Kidney (tissue), 14 donors: ENCODE measurements around the gene DYNLT4. TPM values are rescaled to one million over a fixed set of nuclear protein-coding genes. Genes with fewer than 3 reads are reported as not detected.

Experiments
- DNase-seq, 5 donors: peaks; one replicate each; pipeline ENCODE4 v3.0.0-alpha.2; 2013 to 2020
- FAIRE-seq: peaks from 2 replicates; lab custom pipeline; 2012; peaks lifted over from hg19 to GRCh38; lab: Jason Lieb, UNC
- H3K27ac ChIP-seq, 2 donors: one replicate each; pipeline ENCODE4 v1.7.0; 2013; ENCODE audit warnings: low read depth in 2 of 2, low read length in 2 of 2, inconsistent platforms in 1 of 2
- H3K27me3 ChIP-seq: one replicate; pipeline ENCODE4 v1.7.1; 2013; ENCODE audit warnings: low read length, inconsistent platforms; ENCODE audit not compliant: control insufficient read depth, insufficient read depth
- H3K36me3 ChIP-seq, 3 donors: one replicate each; pipeline versions ENCODE4 v1.7.0 to v1.7.1; 2013; ENCODE audit warnings: low read length in 3 of 3, control low read depth in 1 of 3, inconsistent platforms in 1 of 3; ENCODE audit not compliant: insufficient read depth in 3 of 3, control insufficient read depth in 2 of 3
- H3K4me1 ChIP-seq, 3 donors: one replicate each; pipeline versions ENCODE4 v1.7.0 to v1.7.1; 2013; ENCODE audit warnings: low read length in 3 of 3, inconsistent platforms in 1 of 3, low read depth in 1 of 3; ENCODE audit not compliant: control insufficient read depth in 2 of 3, insufficient read depth in 2 of 3
- H3K4me3 ChIP-seq, 3 donors: one replicate each; pipeline versions ENCODE4 v1.7.0 to v1.8.1; 2013; ENCODE audit warnings: low read length in 3 of 3, control low read depth in 1 of 3, inconsistent platforms in 1 of 3
- H3K9ac ChIP-seq, 3 donors: one replicate each; pipeline versions ENCODE4 v1.7.0 to v1.7.1; 2013; ENCODE audit warnings: low read length in 3 of 3, control low read depth in 1 of 3, inconsistent platforms in 1 of 3
- H3K9me3 ChIP-seq, 3 donors: one replicate each; pipeline versions ENCODE4 v1.7.0 to v1.7.1; 2013; ENCODE audit warnings: low read length in 3 of 3, control low read depth in 1 of 3, inconsistent platforms in 1 of 3; ENCODE audit not compliant: control insufficient read depth in 2 of 3, insufficient read depth in 1 of 3
- CTCF ChIP-seq: IDR thresholded peaks from 3 replicates; pipeline ENCODE4 v1.5.1; 2012; ENCODE audit warnings: mild to moderate bottlenecking, moderate library complexity, borderline replicate concordance; ENCODE audit not compliant: insufficient read depth; ENCODE audit errors: extremely low read depth
- intact Hi-C: fragments of 100-400 bp; cut with DNase I; formaldehyde crosslinking; loops from one replicate; pipeline ENCODE4 v1.11.1; 2022
- polyA plus RNA-seq: library from polyadenylated mRNA; stranded (reverse); fragments of 350-450 nt; fragmentation: Illumina TruSeq; extraction: RNeasy Lipid Tissue Mini Kit (QIAGEN cat#74804); gene quantifications from one replicate; pipeline ENCODE4 v1.2.3, GENCODE V29; 2014; ENCODE audit warnings: low read depth, low replicate concordance; ENCODE audit not compliant: insufficient read depth
- total RNA-seq: library from RNA; stranded (reverse); fragmentation: NEBNext Ultra II Directional; extraction: Animal tissue kit (Norgen Biotek cat#: 25700); gene quantifications from one replicate; pipeline ENCODE4 v1.2.1, GENCODE V29; 2021
- donor health status: control.
- donor health status: control.
- donor health status: control.
- donor health status: control.
- donor health status: control.
- donor health status: DM: yes; HTN: yes; CAD: no.
- donor health status: Normal renal cell carcinoma (clear cell type).

Gene DYNLT4
- total and polyA plus RNA-seq, 2 donors from 2014 or later, result 1.2 TPM; not detected in 1

- intact Hi-C loops, result loop anchor here (10.0 kb wide), 1 partner anchor 51 kb away; the partner anchor contains the start of gene BEST4
- Histone ChIP-seq H3K4me1 (peaks cover 0 to 2% (median 0%) of the 10 kb centered on the region in 3 donors), H3K9ac (no peak overlapping the region), H3K27me3 (no peaks in the 10 kb centered on the region), H3K27ac (no peak overlapping the region), H3K36me3 (no peaks in the 10 kb centered on the region), H3K4me3 (peak overlapping the region in 1 of 3 donors; percentile 17), H3K9me3 (no peaks in the 10 kb centered on the region)
- FAIRE-seq (no peak), DNase-seq (peak; percentile 86 to 91 (median 89))
- TF ChIP-seq CTCF, result peak; percentile 79
Measured at GRCh38 chr1:44835738-44836675, 28.9 kb upstream of the DYNLT4 start.

GRCh38 chr1:44834328-44834727 is 27.2 kb upstream of the DYNLT4 start:
- no peak overlapping the region for H3K9ac ChIP-seq
- no peak for TF ChIP-seq CTCF
- no peak overlapping the region for H3K4me3 ChIP-seq
- DNase-seq, result no peak
- no peaks in the 10 kb centered on the region for H3K36me3 ChIP-seq
- FAIRE-seq, result no peak
- H3K27ac ChIP-seq, result no peak overlapping the region
- intact Hi-C loops, result loop anchor here (10.0 kb wide), 1 partner anchor 50 kb away; the partner anchor contains the start of gene BEST4
- peaks cover 0 to 2% (median 0%) of the 10 kb centered on the region in 3 donors for H3K4me1 ChIP-seq
- H3K9me3 ChIP-seq, result no peaks in the 10 kb centered on the region
- H3K27me3 ChIP-seq, result no peaks in the 10 kb centered on the region

GRCh38 chr1:44832056-44832705 is 25.0 kb upstream of the DYNLT4 start:
- H3K9me3 ChIP-seq, result no peaks in the 10 kb centered on the region
- no peaks in the 10 kb centered on the region for H3K27me3 ChIP-seq
- H3K4me3 ChIP-seq, result no peak overlapping the region
- intact Hi-C loops, result loop anchor here (10.0 kb wide), 1 partner anchor 47 kb away; the partner anchor contains the start of gene BEST4
- DNase-seq (no peak), FAIRE-seq (no peak)
- no peak overlapping the region for H3K9ac ChIP-seq
- no peak for TF ChIP-seq CTCF
- H3K27ac ChIP-seq, result no peak overlapping the region
- no peaks in the 10 kb centered on the region for H3K36me3 ChIP-seq
- peaks cover 0 to 2% (median 0%) of the 10 kb centered on the region in 3 donors for H3K4me1 ChIP-seq
